ENCODE results near the gene TNFRSF17. TPM values are rescaled to one million over a fixed set of nuclear protein-coding genes. Genes with fewer than 3 reads are reported as not detected.

TNFRSF17 gene
- total and polyA plus RNA-seq, 2 of the 13 experiments (the other 11 are each of a cell fraction or from before 2014, with no cell fraction given): not detected

- TF ChIP-seq ZNF800 (CRISPR knock-in tag; IDR thresholded peaks at IDR 0.05): no peak
- peak; percentile 53; the same call in 1 of the 2 replicates for TF ChIP-seq ZNF460 (CRISPR knock-in tag; IDR thresholded peaks at IDR 0.05; ENCODE audit: borderline replicate concordance)
- TF ChIP-seq CEBPG (CRISPR knock-in tag; IDR thresholded peaks at IDR 0.05): peak; percentile 61; the same call in 1 of the 2 replicates
- peak; percentile 95 for TF ChIP-seq ZNF770 (CRISPR knock-in tag; IDR thresholded peaks at IDR 0.05)
- TF ChIP-seq ATF4 (CRISPR knock-in tag; IDR thresholded peaks at IDR 0.05): peak in 1 of 2 experiments; percentile 73; a peak in 2 of 4 replicates
These were observed 27.1 kb downstream of the TNFRSF17 start (continued) for GRCh38 chr16:11992008-11992584.

All from HepG2 (cell line).